Astrocyte of the cerebellum (primary cell): ENCODE data around the gene TARS3.
"Not testable (repeated sequence)": the region's sequence is repeated elsewhere in the genome, so short reads cannot be mapped to it uniquely, and the experiment has no call there.

ENCODE experiments used
- DNase-seq: peaks from one replicate; pipeline ENCODE4 v3.0.0-alpha.2; 2011; ENCODE audit warnings: low read depth
- H3K4me3 ChIP-seq: 2 replicates; pipeline ENCODE4 v1.5.1; 2011; ENCODE audit warnings: mild to moderate bottlenecking, low read depth, low read length, moderate library complexity
- in situ Hi-C: cut with HindIII; loops from 2 replicates; pipeline ENCODE4 v1.10.0; 2017; ENCODE audit warnings: low sequenced_read_pairs
- TF ChIP-seq, protein P1 (sequence below): IDR thresholded peaks from 2 replicates; pipeline ENCODE4 v1.5.1; 2012; ENCODE audit warnings: low read length, low read depth, moderate library complexity, mild to moderate bottlenecking; ENCODE audit errors: missing control alignments

The TARS3 gene

DNA sequence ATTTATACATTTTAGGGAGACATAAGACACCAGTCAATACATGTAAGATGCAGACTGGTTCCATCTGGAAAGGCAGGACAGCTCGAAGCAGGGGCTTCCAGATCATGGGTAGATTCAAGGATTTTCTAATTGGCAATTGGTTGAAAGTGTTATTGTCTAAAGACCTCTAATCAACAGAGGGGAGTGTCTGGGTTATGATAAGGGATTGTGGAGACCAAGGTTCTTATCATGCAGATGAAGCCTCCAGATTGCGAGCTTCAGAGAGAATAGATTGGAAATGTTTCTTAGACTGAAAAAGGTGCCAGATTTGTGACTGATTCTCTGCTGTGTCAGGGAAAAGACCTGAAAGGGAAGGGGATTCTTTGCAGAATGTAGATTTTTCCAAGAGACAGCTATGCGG is 87.2 kb downstream of the TARS3 start:
- no peak for DNase-seq
- no peak overlapping the region for H3K4me3 ChIP-seq
- in situ Hi-C loops: no loop called here
- TF ChIP-seq, protein P1, sequence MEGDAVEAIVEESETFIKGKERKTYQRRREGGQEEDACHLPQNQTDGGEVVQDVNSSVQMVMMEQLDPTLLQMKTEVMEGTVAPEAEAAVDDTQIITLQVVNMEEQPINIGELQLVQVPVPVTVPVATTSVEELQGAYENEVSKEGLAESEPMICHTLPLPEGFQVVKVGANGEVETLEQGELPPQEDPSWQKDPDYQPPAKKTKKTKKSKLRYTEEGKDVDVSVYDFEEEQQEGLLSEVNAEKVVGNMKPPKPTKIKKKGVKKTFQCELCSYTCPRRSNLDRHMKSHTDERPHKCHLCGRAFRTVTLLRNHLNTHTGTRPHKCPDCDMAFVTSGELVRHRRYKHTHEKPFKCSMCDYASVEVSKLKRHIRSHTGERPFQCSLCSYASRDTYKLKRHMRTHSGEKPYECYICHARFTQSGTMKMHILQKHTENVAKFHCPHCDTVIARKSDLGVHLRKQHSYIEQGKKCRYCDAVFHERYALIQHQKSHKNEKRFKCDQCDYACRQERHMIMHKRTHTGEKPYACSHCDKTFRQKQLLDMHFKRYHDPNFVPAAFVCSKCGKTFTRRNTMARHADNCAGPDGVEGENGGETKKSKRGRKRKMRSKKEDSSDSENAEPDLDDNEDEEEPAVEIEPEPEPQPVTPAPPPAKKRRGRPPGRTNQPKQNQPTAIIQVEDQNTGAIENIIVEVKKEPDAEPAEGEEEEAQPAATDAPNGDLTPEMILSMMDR: no peak

DNA sequence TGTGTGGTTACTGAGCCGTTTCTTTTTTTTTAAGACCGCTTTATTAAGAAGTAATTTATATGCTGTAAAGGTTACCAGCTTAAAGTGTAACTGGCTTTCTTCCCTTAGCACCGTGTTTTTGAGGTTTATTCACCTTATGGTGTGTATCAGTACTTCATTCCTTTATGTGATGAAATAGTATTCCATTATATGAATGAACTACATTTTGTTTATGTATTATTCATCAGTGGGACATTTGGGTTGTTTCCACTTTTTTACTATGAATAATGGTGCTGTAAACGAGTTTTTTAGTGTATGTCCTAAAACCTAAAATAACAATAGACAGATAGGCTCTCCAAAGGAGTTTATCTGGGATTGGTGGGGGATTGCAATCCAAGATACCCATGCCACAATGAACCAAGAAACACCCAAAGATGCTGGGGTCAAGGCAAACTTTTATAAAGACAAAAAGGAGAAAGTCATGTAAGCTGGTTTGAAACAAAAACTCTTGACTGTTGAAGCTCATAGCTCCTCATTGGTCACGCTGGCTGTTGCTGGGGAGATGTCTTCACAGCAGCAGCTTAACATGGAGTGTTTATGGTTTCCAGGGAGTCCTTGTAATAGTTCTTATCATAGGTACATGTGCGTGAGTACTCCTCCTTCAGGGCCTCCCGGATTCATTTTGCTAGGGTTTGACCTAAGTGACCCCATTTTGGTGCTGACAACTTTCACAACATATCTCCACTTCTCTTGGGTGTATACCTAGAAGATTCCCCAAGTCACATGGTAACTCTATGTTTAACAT is 88.1 kb downstream of the TARS3 start:
- TF ChIP-seq, protein P1: no peak
- no peak for DNase-seq
- no peak overlapping the region for H3K4me3 ChIP-seq
- in situ Hi-C loops: no loop called here

DNA sequence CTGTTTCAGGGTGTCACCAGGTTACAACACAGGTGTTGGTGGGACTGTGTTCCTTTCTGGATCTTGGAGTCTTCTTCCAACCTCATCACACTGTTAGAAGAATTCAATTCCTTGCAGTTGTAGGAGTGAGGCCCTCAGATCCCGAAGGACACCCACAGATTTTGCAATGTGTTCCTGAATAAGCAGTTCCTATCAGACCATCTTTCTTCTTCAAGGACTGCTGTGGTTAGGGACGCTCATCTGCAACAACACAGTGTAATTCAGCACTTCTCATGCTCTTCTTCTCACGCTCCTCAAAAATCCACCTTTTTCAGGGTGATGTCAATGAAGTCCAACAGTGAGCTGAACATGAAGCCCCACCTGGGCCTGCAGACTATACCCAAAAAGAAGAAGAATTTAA is 90.9 kb downstream of the TARS3 start:
- DNase-seq: no peak
- no peak overlapping the region for H3K4me3 ChIP-seq
- TF ChIP-seq, protein P1: no peak
- in situ Hi-C loops: no loop called here

DNA sequence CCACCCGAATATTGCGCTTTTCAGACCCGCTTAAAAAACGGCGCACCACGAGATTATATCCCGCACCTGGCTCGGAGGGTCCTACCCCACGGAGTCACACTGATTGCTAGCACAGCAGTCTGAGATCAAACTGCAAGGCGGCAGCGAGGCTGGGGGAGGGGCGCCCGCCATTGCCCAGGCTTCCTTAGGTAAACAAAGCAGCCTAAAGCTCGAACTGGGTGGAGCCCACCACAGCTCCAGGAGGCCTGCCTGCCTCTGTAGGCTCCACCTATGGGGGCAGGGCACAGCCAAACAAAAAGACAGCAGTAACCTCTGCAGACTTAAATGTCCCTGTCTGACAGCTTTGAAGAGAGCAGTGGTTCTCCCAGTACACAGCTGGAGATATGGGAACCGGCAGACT is 97.5 kb downstream of the TARS3 start:
- in situ Hi-C loops: loop anchor here (10.0 kb wide), 1 partner anchor 332 kb away; the partner anchor contains the start of gene SNRPA1
- DNase-seq, H3K4me3 ChIP-seq: not testable (repeated sequence)

DNA sequence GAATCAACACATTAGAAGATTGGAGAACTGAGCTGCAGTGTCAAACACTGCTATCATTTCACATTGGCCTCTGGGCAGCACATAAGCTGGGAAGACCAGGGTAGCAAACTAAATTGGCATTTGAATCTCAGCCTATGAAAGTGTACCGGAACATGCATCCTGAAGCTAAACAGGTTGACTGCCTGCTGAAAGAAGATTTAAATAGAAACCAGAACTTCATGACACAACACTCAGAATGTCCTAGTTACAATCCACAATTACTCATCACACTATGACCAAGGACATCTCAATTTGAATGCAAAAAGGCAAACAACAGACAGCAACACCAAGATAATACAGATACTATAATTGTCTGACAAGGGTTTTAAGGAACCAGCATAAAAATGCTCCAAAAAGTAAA is 98.3 kb downstream of the TARS3 start:
- no peak overlapping the region for H3K4me3 ChIP-seq
- no peak for DNase-seq
- in situ Hi-C loops: loop anchor here (10.0 kb wide), 1 partner anchor 331 kb away; the partner anchor contains the start of gene SNRPA1
- TF ChIP-seq, protein P1: no peak

DNA sequence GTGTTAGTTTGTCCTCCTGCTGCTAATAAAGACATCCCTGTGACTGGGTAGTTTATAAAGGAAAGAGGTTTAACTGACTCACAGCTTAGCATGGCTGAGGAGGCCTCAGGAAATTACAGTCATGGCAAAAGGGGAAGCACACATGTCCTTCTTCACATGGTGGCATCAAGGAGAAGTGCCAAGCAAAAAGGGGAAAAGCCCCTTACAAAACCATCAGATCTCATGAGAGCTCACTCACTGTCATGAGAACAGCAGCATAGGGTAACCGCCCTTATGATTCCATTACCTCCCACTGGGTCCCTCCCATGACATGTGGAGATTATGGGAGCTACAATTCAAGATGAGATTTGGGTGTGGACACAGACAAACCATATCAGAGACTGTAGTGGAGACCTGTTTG is 99.1 kb downstream of the TARS3 start:
- DNase-seq: no peak
- H3K4me3 ChIP-seq: no peak overlapping the region
- TF ChIP-seq, protein P1: no peak
- in situ Hi-C loops: loop anchor here (10.0 kb wide), 1 partner anchor 330 kb away; the partner anchor contains the start of gene SNRPA1

DNA sequence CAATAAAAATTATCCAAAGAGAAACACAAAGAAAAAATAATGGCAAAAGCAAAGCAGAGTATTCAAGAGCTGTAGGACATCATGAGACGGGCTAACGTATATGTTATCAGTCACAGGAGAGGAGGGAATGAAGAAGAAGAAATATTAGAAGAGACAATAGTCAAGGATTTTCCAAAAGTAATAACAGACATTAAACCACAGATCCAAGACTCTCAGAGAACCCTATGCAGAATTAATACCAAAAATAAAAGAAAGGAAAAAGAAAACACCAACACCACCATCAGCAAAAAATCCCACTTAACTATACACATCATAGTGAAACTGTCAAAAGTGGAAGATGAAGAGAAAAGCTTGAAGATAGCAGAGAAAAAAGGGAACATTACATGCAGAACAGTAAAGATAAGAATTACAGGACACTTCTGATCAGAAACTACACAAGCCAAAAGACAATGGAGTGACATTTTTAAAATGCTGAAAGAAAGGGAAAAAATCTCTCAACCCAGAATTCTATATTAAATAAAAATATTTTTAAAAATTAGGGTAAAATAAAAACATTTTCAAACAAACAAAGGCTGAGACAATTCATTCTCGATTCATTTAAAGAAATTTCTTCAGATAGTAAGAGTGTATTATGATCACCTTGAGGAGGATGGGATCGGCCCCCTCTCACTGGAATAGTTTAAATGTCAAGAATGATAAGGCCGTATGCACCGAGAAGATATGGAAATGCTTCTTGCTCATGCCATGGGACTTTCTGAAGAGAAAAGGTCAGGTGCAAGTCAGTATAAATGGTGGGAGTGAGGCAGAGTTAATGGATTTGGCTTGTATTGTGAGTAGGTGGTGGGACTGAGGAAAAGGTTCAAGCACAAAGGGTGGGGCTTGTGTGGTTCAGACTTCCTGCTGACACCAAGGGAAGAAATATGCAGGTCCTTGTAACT is 100.6 kb downstream of the TARS3 start:
- TF ChIP-seq, protein P1: no peak
- no peak for DNase-seq
- no peak overlapping the region for H3K4me3 ChIP-seq
- in situ Hi-C loops: loop anchor here (10.0 kb wide), 1 partner anchor 329 kb away; the partner anchor contains the start of gene SNRPA1
